Measurements from ENCODE around the gene CADPS2. TPM values are rescaled to one million over a fixed set of nuclear protein-coding genes. Genes with fewer than 3 reads are reported as not detected.

CADPS2 gene
- total and polyA plus RNA-seq, 2 of the 4 experiments (the other 2 are of a cell fraction) = 0.10 to 0.54 TPM

DNA sequence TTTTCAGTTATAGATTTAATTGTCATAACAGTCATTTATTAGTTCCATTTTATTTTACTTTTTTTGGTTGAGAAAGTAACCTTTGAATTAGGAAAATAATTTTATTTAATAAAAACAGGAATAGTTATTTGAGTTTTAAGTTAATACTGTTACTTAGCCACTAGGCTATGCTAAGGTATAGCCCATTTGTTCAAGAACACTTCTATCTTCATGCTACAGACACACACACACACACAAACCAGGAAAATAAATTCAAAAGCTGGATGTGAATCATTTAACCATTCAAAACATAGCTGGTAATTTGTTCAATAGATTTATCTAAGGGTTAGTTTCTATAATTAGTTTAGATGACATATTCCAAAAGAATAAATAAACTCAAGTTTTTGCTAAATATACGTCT, 335.7 kb downstream of the CADPS2 start:
- Histone ChIP-seq H3K14ac (replicated peaks; ENCODE audit: low read depth, low read length) (no peak overlapping the region), H3K9me3 (ENCODE audit: control insufficient read depth, insufficient read depth, low read length) (no peaks in the 10 kb centered on the region), H3K4me3 (ENCODE audit: insufficient read depth, low read depth, low read length) (no peak overlapping the region), H3K4me2 (ENCODE audit: low read depth, low read length) (no peak overlapping the region), H2BK5ac (ENCODE audit: low read depth, low read length, poor library complexity, severe bottlenecking) (no peak overlapping the region), H3K27me3 (ENCODE audit: control insufficient read depth, insufficient read depth, low read length) (no peaks in the 10 kb centered on the region), H3K36me3 (ENCODE audit: control insufficient read depth, insufficient read depth, low read length) (no peaks in the 10 kb centered on the region), H3K56ac (ENCODE audit: extremely low read depth, insufficient read depth, low read length) (no peak overlapping the region), H2AK5ac (ENCODE audit: low read depth, low read length) (no peak overlapping the region), H4K8ac (ENCODE audit: low read depth in 2 of 2, low read length in 2 of 2) (no peak overlapping the region), H3K4ac (ENCODE audit: low read depth, low read length) (no peak overlapping the region), H2BK120ac (ENCODE audit: low read depth, low read length) (no peak overlapping the region), H3K23ac (ENCODE audit: low read depth, low read length) (no peak overlapping the region), H2AK9ac (replicated peaks; ENCODE audit: low read depth, low read length, poor library complexity) (no peak overlapping the region), H3K18ac (ENCODE audit: low read depth, low read length) (no peak overlapping the region), H3K9ac (ENCODE audit: low read depth, low read length) (no peak overlapping the region), H3K79me1 (ENCODE audit: low read depth in 1 of 2, low read length in 2 of 2) (no peaks in the 10 kb centered on the region), H2AFZ (replicated peaks; ENCODE audit: low read length, poor library complexity) (no peak overlapping the region), H4K5ac (ENCODE audit: low read depth, low read length) (no peak overlapping the region), H4K20me1 (ENCODE audit: insufficient read depth, low read length) (no peaks in the 10 kb centered on the region), H2BK15ac (ENCODE audit: low read depth, low read length) (no peak overlapping the region), H3K4me1 (ENCODE audit: control insufficient read depth, insufficient read depth, low read length) (no peaks in the 10 kb centered on the region), H2BK20ac (ENCODE audit: low read depth, low read length) (no peak overlapping the region), H3K27ac (ENCODE audit: insufficient read depth, low read length) (no peak overlapping the region), H3K9me1 (ENCODE audit: insufficient read depth, low read length) (no peaks in the 10 kb centered on the region), H4K91ac (ENCODE audit: insufficient read depth, low read depth, low read length) (no peak overlapping the region)
- CTCF ChIA-PET = no interaction called here
- TF ChIP-seq, protein P1, sequence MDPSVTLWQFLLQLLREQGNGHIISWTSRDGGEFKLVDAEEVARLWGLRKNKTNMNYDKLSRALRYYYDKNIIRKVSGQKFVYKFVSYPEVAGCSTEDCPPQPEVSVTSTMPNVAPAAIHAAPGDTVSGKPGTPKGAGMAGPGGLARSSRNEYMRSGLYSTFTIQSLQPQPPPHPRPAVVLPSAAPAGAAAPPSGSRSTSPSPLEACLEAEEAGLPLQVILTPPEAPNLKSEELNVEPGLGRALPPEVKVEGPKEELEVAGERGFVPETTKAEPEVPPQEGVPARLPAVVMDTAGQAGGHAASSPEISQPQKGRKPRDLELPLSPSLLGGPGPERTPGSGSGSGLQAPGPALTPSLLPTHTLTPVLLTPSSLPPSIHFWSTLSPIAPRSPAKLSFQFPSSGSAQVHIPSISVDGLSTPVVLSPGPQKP (IDR thresholded peaks at IDR 0.05; ENCODE audit: borderline replicate concordance, low read depth, low read length) = no peak
- no peak for TF ChIP-seq MAZ (IDR thresholded peaks at IDR 0.05; ENCODE audit: borderline replicate concordance, low read depth, low read length)
- no peak for TF ChIP-seq CEBPB (IDR thresholded peaks at IDR 0.05; ENCODE audit: low read depth, low read length)
- no peak for TF ChIP-seq CHD1 (IDR thresholded peaks at IDR 0.05; ENCODE audit: low read depth, low read length)
- no peak for TF ChIP-seq NFE2L2 (IDR thresholded peaks at IDR 0.05; ENCODE audit: low read depth, low read length)
- no peak for TF ChIP-seq RAD21 (IDR thresholded peaks at IDR 0.05; ENCODE audit: low read length)
- TF ChIP-seq FOS (IDR thresholded peaks at IDR 0.05; ENCODE audit: low read depth, low read length) = no peak
- no peak for TF ChIP-seq SMC3 (IDR thresholded peaks at IDR 0.05; ENCODE audit: low read depth, low read length)
- dilution Hi-C loops (cut with HindIII; ENCODE audit: low sequenced_read_pairs, unreplicated experiment) = no loop called here
- DNase-seq = no peak
- BruUV-seq (replicated peaks) = no TSS peak
- POLR2A ChIA-PET (ENCODE audit: unreplicated experiment) = no interaction called here
- ATAC-seq (ENCODE audit: low read depth) = no peak
- in situ Hi-C loops (cut with MboI; ENCODE audit: low sequenced_read_pairs) = no loop called here
- WGBS, 2 experiments (ENCODE audit: extremely low coverage in 2 of 2, insufficient read length in 1 of 2) = no CpG with 5 or more reads among the region's 1 CpG
- intact Hi-C loops (cut with micrococcal nuclease) = no loop called here
